ENCODE measurements around the gene POFUT2. TPM values are rescaled to one million over a fixed set of nuclear protein-coding genes. Genes with fewer than 3 reads are reported as not detected.

The POFUT2 gene
- total RNA-seq, 1 donor from 2014 or later = 9.0 TPM

DNA sequence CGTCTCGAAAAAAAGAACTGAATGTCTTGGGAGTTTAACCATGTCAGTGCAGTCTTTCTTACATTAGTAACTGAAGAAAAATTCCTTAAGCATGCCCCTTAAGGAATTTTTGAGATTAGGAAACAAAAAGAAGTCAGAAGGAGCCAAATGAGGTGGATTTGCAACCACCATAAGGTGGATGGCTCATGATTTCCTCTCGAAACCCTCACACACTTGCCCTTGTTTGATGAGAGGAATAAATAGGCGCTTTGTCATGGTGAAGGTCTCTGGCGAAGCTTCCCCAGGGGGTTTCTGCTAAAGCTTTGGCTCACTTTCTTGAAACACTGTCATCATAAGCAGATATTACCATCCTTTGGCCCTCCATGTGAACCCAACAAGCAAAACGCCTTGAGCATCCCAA is 68.2 kb downstream of the POFUT2 start:
- DNase-seq (ENCODE audit: low read depth) (no peak), FAIRE-seq (no peak)
- no peak overlapping the region for H3K4me3 ChIP-seq (ENCODE audit: low read depth, low read length)
- no peak for TF ChIP-seq CTCF (IDR thresholded peaks at IDR 0.05; ENCODE audit: insufficient read depth, low read length, severe bottlenecking)
- H3K27me3 ChIP-seq (ENCODE audit: control insufficient read depth, insufficient read depth, low read length) = no peaks in the 10 kb centered on the region
- no peaks in the 10 kb centered on the region for H3K36me3 ChIP-seq (ENCODE audit: control insufficient read depth, insufficient read depth, low read length)

- FAIRE-seq (no peak), DNase-seq (ENCODE audit: low read depth) (no peak)
- no peak for TF ChIP-seq CTCF (IDR thresholded peaks at IDR 0.05; ENCODE audit: insufficient read depth, low read length, severe bottlenecking)
- no peaks in the 10 kb centered on the region for H3K36me3 ChIP-seq (ENCODE audit: control insufficient read depth, insufficient read depth, low read length)
- H3K4me3 ChIP-seq (ENCODE audit: low read depth, low read length) = no peak overlapping the region
- no peaks in the 10 kb centered on the region for H3K27me3 ChIP-seq (ENCODE audit: control insufficient read depth, insufficient read depth, low read length)
Measured at GRCh38 chr21:45217010-45217409, 70.7 kb downstream of the POFUT2 start.

DNA sequence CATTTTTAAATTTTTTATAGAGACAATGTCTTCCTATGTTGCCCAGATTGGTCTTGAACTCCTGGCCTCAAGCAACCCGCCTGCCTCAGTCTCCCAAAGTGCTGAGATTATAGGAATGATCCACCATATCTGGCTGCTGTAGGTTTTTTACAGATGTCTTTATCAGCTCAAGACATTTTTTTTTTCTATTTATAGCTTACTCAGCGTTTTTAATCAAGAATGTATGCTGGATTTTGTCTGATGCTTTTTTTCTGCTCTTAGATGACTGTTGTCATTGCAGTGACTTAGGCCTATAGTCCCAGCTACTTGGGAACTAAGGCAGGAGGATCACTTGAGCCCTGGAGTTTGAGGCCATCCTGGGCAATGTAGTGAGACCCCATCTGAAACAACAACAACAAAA is 72.5 kb downstream of the POFUT2 start:
- Histone ChIP-seq H3K4me3 (ENCODE audit: low read depth, low read length) (no peak overlapping the region), H3K36me3 (ENCODE audit: control insufficient read depth, insufficient read depth, low read length) (peaks cover 6% of the 10 kb centered on the region), H3K27me3 (ENCODE audit: control insufficient read depth, insufficient read depth, low read length) (no peaks in the 10 kb centered on the region)
- no peak for DNase-seq (ENCODE audit: low read depth)
- no peak for FAIRE-seq
- no peak for TF ChIP-seq CTCF (IDR thresholded peaks at IDR 0.05; ENCODE audit: insufficient read depth, low read length, severe bottlenecking)

Other genes starting within 250 kb of the POFUT2 start
- 10.0 and 14.0 TPM in 2 replicates for gene ADARB1, start 213.3 kb downstream of the POFUT2 start, total RNA-seq
- 9.2 and 16.9 TPM in 2 replicates for gene COL18A1, start 117.3 kb upstream of the POFUT2 start, total RNA-seq

Data from bronchial epithelial cell (primary cell).